ENCODE data around the gene DDAH2.
A peak's percentile ranks its signal among the peaks of the same experiment; 100 is the strongest.

DDAH2 gene

DNA sequence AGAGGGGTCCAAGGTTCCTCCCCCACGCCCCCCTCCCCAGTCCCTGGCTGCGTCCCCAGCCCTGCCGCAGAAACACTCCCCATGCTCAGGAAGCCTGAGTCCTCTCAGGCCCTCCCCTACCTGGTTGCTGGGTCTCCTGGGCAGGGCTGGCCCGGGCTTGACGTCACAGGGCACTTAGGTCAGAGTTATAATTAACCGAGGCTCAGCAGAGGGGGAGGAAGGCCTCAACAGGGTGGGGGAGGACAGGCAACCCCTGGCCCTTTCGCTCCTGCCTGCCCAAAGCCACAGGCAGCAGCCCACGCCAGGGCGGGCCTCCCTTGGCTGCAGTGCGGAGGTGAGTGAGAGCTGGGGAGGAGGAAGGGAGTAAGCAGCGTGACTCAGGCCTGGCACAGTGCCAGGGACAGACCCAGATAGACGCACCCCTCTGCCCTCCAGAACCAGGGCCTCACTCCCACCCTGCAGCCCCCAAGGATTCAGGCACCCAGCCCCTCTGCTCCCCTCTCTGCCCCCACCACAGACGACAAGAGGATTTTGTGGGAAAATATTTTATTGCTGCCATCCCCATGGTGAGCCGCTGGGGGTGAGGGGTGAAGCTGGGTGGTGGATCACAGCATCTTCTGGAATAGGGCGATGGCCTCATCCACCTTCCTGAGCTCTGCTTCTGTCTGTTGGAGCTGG, 48.0 kb upstream of the DDAH2 start, which contains the start of gene VWA7:
Gene VWA7 (minus strand): TSS at position 340 of the 678 bp plus-strand sequence. CDS start 549 bp downstream, outside the sequence.
- Histone ChIP-seq H3K9me3 (ENCODE audit: control insufficient read depth, insufficient read depth, low read depth, low read length) (no peaks in the 10 kb centered on the region), H3K27ac (ENCODE audit: extremely low read depth, low read depth, low read length) (no peak within 1 kb of the TSS), H3K4me1 (ENCODE audit: control insufficient read depth, insufficient read depth, low read length) (peaks cover 4% of the 10 kb centered on the region), H3K4me3 (ENCODE audit: low read depth, low read length) (peak within 1 kb of the TSS; percentile 21), H3K36me3 (ENCODE audit: control insufficient read depth in 2 of 2, insufficient read depth in 1 of 2, low read length in 2 of 2) (peaks cover 0 to 41% of the 10 kb centered on the region in 2 experiments; a peak in 2 of 3 replicates)
- POLR2A ChIA-PET: interaction anchor here (0.6 to 3.3 kb wide), 18 partner anchors 9 to 113 kb away, joined by 3 to 38 read pairs (median 4); partner anchors contain the start of genes CLIC1, DDAH2, HSPA1A and HSPA1B
- CTCF ChIA-PET: interaction anchor here (0.6 to 7.5 kb wide), 9 partner anchors 8 to 91 kb away, joined by 3 to 50 read pairs (median 4); partner anchors contain the start of genes LSM2 and VARS1
- TF ChIP-seq, protein P1, sequence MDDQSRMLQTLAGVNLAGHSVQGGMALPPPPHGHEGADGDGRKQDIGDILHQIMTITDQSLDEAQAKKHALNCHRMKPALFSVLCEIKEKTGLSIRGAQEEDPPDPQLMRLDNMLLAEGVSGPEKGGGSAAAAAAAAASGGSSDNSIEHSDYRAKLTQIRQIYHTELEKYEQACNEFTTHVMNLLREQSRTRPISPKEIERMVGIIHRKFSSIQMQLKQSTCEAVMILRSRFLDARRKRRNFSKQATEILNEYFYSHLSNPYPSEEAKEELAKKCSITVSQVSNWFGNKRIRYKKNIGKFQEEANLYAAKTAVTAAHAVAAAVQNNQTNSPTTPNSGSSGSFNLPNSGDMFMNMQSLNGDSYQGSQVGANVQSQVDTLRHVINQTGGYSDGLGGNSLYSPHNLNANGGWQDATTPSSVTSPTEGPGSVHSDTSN (CRISPR knock-in tag; IDR thresholded peaks at IDR 0.05): peak; percentile 93; the same call in 1 of the 2 replicates
- TF ChIP-seq GLIS2 (tag by site-specific recombination; IDR thresholded peaks at IDR 0.05): peak; percentile 87
- TF ChIP-seq, protein P2, sequence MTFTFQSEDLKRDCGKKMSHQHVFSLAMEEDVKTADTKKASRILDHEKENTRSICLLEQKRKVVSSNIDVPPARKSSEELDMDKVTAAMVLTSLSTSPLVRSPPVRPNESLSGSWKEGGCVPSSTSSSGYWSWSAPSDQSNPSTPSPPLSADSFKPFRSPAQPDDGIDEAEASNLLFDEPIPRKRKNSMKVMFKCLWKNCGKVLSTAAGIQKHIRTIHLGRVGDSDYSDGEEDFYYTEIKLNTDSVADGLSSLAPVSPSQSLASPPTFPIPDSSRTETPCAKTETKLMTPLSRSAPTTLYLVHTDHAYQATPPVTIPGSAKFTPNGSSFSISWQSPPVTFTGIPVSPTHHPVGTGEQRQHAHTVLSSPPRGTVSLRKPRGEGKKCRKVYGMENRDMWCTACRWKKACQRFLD (tag by site-specific recombination; IDR thresholded peaks at IDR 0.05): no peak
- TF ChIP-seq ZNF544 (tag by site-specific recombination; IDR thresholded peaks at IDR 0.05): peak; percentile 98
- TF ChIP-seq ZNF239 (tag by site-specific recombination; IDR thresholded peaks at IDR 0.05): no peak
- TF ChIP-seq, protein P3, sequence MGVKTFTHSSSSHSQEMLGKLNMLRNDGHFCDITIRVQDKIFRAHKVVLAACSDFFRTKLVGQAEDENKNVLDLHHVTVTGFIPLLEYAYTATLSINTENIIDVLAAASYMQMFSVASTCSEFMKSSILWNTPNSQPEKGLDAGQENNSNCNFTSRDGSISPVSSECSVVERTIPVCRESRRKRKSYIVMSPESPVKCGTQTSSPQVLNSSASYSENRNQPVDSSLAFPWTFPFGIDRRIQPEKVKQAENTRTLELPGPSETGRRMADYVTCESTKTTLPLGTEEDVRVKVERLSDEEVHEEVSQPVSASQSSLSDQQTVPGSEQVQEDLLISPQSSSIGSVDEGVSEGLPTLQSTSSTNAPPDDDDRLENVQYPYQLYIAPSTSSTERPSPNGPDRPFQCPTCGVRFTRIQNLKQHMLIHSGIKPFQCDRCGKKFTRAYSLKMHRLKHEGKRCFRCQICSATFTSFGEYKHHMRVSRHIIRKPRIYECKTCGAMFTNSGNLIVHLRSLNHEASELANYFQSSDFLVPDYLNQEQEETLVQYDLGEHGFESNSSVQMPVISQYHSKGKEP (tag by site-specific recombination; IDR thresholded peaks at IDR 0.05): peak; percentile 94
- 0 out of 2 replicates have a peak, but pooled peaks have one; percentile 49 for TF ChIP-seq ZNF792 (tag by site-specific recombination; IDR thresholded peaks at IDR 0.05)
- no peak for TF ChIP-seq ZNF354C (tag by site-specific recombination; IDR thresholded peaks at IDR 0.05; ENCODE audit: borderline replicate concordance, low read depth)
- TF ChIP-seq ZBTB20 (tag by site-specific recombination; IDR thresholded peaks at IDR 0.05): no peak
- TF ChIP-seq ZNF155 (tag by site-specific recombination; IDR thresholded peaks at IDR 0.05): no peak
- peak; percentile 71 for TF ChIP-seq ZNF394 (tag by site-specific recombination; IDR thresholded peaks at IDR 0.05; ENCODE audit: borderline replicate concordance)
- TF ChIP-seq GFI1B (tag by site-specific recombination; IDR thresholded peaks at IDR 0.05): no peak
- no peak for TF ChIP-seq ZNF521 (tag by site-specific recombination; IDR thresholded peaks at IDR 0.05)
- TF ChIP-seq GLIS1 (tag by site-specific recombination; IDR thresholded peaks at IDR 0.05): peak; percentile 87
- TF ChIP-seq ZNF302 (tag by site-specific recombination; IDR thresholded peaks at IDR 0.05; ENCODE audit: low read depth): no peak
- TF ChIP-seq, protein P4, sequence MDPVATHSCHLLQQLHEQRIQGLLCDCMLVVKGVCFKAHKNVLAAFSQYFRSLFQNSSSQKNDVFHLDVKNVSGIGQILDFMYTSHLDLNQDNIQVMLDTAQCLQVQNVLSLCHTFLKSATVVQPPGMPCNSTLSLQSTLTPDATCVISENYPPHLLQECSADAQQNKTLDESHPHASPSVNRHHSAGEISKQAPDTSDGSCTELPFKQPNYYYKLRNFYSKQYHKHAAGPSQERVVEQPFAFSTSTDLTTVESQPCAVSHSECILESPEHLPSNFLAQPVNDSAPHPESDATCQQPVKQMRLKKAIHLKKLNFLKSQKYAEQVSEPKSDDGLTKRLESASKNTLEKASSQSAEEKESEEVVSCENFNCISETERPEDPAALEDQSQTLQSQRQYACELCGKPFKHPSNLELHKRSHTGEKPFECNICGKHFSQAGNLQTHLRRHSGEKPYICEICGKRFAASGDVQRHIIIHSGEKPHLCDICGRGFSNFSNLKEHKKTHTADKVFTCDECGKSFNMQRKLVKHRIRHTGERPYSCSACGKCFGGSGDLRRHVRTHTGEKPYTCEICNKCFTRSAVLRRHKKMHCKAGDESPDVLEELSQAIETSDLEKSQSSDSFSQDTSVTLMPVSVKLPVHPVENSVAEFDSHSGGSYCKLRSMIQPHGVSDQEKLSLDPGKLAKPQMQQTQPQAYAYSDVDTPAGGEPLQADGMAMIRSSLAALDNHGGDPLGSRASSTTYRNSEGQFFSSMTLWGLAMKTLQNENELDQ (tag by site-specific recombination; IDR thresholded peaks at IDR 0.05; ENCODE audit: low read depth): no peak
- TF ChIP-seq ZNF114 (tag by site-specific recombination; IDR thresholded peaks at IDR 0.05): no peak
- peak; percentile 93; the same call in 1 of the 2 replicates for TF ChIP-seq ZNF324 (tag by site-specific recombination; IDR thresholded peaks at IDR 0.05)
- peak; percentile 67; the same call in 1 of the 2 replicates for TF ChIP-seq KLF9 (tag by site-specific recombination; IDR thresholded peaks at IDR 0.05; ENCODE audit: low read depth)
- TF ChIP-seq, protein P5, sequence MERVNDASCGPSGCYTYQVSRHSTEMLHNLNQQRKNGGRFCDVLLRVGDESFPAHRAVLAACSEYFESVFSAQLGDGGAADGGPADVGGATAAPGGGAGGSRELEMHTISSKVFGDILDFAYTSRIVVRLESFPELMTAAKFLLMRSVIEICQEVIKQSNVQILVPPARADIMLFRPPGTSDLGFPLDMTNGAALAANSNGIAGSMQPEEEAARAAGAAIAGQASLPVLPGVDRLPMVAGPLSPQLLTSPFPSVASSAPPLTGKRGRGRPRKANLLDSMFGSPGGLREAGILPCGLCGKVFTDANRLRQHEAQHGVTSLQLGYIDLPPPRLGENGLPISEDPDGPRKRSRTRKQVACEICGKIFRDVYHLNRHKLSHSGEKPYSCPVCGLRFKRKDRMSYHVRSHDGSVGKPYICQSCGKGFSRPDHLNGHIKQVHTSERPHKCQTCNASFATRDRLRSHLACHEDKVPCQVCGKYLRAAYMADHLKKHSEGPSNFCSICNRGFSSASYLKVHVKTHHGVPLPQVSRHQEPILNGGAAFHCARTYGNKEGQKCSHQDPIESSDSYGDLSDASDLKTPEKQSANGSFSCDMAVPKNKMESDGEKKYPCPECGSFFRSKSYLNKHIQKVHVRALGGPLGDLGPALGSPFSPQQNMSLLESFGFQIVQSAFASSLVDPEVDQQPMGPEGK (tag by site-specific recombination; IDR thresholded peaks at IDR 0.05): peak; percentile 99
- no peak for TF ChIP-seq HOXA7 (CRISPR knock-in tag; IDR thresholded peaks at IDR 0.05; ENCODE audit: borderline replicate concordance)
- TF ChIP-seq ZNF530 (tag by site-specific recombination; IDR thresholded peaks at IDR 0.05; ENCODE audit: low read depth): no peak
- TF ChIP-seq ZNF416 (tag by site-specific recombination; IDR thresholded peaks at IDR 0.05): no peak
- TF ChIP-seq, protein P6, sequence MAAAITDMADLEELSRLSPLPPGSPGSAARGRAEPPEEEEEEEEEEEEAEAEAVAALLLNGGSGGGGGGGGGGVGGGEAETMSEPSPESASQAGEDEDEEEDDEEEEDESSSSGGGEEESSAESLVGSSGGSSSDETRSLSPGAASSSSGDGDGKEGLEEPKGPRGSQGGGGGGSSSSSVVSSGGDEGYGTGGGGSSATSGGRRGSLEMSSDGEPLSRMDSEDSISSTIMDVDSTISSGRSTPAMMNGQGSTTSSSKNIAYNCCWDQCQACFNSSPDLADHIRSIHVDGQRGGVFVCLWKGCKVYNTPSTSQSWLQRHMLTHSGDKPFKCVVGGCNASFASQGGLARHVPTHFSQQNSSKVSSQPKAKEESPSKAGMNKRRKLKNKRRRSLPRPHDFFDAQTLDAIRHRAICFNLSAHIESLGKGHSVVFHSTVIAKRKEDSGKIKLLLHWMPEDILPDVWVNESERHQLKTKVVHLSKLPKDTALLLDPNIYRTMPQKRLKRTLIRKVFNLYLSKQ (tag by site-specific recombination; IDR thresholded peaks at IDR 0.05; ENCODE audit: borderline replicate concordance): no peak
- TF ChIP-seq FEZF1 (tag by site-specific recombination; IDR thresholded peaks at IDR 0.05): peak; percentile 21; the same call in 1 of the 2 replicates

Measured in HEK293 (cell line).